DMS153 (cell line): Measurements from ENCODE around the gene NUP62.
"Not testable (repeated sequence)": the region's sequence is repeated elsewhere in the genome, so short reads cannot be mapped to it uniquely, and the experiment has no call there.

Experiments used
- DNase-seq: peaks from one replicate; lab custom pipeline; 2025; lab: John Stamatoyannopoulos, UW

The NUP62 gene

DNA sequence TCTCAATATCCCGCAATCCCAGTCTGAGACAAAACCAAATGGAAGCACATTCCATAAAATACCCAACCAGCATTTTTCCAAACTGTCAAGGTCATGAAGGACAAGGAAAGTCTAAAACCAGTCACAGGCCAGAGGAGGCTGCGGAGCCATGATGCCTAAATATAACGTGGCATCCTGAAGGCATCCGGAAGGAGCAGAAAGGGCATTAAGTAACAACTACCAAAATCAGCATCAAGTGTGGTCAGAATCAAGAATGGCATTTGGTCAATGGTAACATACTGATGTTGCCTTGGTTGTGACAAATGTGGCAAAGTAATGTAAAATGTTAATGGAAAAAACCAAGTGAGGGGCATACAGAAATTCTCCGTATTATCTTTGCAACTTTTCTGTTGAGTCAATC lies 3.8 kb downstream of the NUP62 start:
- DNase-seq, result no peak

DNA sequence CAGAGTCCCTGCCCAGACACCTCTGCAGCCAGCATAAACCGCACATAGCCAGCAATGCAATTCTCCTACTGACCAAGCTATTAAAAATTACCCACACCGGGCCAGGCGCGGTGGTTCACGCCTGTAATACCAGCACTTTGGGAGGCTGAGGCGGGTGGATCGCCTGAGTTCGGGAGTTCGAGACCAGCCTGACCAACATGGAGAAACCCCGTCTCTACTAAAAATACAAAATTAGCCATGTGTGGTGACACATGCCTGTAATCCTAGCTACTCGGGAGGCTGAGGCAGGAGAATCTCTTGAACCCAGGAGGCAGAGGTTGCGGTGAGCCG lies 4.5 kb downstream of the NUP62 start:
- not testable (repeated sequence) for DNase-seq

DNA sequence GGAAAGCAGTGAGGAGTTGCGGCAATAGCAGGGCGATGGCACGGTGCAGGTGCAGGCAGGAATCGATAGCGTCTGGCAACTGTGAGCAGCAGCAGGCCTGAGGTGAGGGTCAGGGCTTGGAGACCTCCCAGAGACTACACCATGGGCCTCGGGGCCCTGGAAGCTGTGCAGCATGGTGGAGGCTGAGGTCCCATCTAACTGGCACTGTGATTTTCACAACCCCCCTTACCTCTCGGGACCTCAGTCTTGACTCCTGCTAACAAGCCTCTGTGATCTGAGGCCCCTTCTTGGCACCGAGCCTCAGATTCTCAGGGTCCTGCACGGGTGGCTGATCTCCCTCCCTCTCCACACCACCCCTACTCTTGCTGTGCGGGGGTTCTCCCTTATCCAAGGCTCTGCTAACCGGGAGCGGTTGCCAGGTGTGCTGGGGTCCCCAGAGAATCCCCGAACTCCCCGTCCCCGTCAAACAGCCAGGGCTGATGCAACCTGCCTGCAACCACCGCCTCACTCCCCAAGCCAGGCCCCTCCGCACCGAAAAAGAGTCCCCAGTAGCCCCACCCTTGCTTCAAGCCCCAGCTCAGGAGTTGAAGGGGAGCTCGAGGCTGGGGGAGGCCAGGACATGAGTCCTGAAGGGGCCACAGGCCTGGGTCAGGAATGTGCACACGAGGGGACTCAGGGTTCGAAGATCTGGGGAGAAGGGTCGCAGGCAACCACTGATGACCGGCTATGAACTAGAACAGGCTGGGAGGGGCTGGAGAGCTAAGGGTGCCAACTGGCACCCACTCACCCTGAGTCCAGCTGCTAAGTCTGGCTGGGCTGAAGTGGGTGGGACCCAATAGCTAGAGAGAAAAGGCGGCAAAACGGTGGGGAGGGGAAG lies 5.1 kb downstream of the NUP62 start:
- DNase-seq, result no peak

DNA sequence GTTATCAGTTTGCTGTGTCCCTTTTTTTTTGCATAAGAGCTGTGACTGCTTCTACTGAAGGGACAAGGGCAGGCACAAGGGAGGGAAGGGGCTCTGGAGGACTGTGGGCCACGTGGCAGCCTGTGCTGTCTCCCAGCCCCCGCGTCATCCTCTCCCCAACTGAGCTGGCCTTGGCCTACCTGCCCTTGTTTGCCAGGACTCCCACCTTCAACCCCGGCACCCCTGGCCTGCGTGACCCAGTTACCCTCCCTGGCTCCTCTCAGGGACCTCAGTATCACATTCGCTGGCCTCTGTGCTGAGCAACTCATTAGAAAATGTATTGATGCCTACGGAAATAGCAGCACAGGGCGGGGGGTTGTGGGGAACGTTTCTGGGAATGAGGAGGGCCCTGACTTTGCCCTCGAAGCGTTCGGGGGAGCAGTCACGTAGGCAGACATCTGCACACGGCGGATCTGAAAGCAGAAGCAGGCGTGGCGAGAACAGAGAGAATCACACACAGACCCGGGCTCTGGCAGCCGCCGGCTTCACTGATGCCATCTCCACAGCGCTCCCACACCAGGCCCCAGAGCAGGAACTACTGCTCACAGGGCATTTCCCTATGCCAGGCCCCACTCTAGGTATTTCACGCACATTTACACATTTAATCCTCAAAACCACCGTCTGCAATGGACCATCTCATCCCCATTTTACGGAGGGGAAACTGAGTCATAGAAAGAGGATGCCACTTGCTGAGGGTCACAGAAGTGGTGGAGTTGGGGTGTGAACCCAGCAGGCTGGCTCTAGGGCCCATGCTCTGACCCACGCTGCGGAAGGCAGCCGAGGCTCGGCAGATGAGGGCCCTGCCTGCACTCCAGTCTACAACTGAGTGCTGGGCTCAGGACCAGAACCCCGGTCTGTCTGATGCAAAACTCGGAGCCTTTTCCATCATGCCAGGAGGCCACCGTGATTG lies 6.0 kb downstream of the NUP62 start:
- no peak for DNase-seq

DNA sequence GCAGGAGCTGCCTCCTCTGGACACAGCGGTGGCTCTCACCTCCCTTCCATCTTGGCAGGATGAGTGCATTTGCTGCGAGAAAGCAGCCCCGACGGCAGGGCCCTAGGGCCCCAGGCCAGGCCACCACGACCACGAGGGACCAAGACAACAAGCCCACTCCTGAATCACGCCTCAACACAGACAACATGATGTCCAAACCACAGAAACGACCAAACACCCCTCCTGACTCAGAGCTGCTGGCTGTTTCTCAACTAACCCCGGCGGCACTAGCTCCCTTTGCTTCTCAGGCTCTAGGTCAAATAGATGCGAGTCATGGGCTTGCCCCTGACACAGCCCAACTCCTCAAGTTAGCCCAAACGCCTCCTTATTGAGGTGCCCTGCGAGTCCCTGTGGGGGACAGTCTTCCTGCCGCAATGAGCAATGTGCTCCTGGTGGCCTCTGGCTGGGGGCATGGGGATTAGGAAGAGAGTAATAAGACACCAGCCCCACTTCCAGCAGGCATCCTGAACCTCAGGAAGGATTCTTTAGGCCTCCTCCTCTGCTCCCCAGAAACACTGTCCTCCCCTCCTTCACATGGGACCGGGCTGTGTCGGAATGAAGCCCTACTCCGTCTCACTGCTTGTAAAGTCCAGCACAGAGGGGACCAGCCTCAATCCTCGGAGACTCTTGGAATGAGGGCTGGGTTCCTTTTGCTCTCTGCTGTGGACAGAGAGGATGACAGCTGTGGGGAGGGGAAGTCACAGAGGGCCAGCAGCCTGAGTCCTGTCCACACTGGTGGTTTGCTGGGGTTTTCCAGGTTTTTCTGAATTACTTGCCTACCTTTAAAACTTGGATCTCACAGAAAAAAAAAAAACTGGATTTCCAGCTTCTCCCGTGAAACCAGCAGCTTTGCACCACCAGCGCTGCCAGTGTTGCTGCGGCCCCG lies 7.2 kb downstream of the NUP62 start:
- no peak for DNase-seq

DNA sequence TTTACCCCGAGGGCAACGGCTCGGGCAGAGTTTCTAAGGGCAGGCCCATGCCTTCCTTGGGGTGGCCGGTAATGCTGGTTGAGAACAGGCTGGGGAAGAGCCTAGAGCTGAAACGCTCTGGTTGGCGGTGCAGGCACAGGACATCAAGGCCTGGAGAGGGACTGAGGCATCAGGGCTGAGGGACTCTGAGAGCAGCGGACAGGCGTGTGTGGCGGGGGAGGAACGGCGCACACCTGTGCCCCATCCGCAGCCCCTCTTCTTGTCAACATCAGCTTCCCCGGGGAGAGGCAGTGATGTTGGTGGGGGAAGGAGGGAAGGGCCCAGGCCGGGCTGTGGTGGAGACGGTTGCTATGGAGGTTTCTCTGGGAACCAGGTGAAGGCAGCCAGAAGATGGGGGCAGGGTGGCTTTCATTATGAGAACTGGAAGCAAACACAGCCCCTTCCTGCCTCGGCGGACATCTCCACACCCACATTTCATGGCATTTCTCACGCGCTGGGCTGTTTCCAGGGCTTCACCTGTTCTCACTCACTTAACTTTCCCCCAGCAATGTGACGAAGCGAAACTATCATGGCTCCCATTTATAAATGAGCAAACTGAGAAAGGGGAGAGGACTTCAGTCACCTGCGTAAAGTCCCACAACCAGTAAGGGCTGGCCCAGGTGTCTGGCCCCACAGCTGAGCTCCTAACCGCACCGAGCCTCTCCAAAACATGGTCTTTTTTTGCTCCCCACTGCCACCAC lies 8.5 kb downstream of the NUP62 start:
- DNase-seq, result no peak

DNA sequence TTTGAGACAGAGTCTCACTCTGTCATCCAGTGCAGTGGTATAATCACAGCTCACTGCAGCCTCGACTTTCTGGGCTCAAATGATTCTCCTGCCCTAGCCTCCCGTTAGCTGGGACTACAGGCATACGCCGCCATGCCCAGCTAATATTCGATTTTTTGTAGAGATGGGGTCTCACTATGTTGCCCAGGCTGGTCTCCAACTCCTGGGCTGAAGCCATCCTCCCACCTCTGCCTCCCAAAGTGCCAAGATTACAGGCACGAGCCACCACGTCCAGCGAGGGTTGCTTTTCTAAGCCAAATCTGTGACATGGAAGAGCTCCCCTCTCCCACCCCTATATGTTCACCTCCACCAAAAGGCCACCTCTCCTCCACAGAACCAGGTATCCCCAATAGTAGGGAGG lies 11.2 kb downstream of the NUP62 start:
- no peak for DNase-seq

DNA sequence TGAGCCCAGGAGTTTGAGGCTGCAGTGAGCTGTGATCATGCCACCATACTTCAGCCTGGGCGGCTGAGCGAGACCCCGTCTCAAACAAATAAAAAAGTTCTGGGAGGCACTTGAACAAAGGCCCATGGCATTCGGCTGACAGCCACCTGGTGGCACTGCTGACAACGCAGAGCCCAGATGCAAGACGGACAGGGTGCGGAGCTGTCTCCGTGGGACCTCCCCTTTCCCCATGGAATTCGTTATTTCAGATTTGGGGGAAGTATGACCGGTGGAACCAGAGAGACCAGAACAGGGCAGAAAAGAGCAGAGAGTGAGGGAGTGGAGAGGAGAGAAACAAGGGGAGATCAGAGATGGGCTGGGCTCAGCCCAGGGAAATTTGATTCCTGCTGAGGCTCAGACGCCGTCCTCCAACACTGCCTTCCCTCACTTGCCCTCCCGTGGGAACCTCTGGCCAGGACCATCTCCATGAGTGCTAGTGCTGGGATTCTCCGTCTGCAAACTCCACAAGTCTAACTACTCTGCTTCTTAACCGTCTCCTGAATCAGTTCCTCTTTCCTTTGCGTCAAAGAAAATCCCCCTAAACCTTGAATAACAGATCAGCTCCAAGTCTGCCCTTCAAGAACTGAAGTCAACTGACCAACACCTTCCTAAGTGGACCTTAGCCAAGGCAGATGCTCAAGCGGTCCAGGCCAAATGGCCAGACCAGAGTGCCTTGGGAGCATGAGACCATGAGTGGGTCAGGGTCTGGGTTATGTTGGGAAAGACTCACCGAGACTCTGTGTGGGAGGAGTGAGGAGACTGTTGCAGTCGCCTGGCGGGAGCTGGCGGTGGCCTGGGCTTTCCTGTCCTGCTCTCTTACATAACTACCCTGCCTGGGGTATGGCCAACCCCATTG lies 12.2 kb downstream of the NUP62 start:
- no peak for DNase-seq

DNA sequence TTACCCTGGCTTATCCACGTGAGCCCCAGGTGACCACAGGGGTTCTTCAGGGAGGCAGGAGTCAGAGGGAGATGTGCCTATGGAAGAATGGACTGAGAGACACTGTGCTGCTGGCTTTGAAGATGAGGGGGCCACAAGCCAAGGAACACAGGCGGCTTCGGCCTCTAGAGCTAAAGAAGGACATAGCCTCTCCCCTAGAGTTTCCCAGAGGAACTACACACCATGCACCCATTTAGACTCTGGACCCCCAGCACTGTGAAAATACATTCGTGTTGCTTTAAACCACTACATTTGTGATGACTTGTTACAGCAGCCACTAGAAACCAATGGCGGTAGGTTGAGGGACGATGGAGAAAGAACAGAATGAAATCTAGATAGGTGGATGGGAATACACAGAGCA lies 14.0 kb downstream of the NUP62 start:
- no peak for DNase-seq

DNA sequence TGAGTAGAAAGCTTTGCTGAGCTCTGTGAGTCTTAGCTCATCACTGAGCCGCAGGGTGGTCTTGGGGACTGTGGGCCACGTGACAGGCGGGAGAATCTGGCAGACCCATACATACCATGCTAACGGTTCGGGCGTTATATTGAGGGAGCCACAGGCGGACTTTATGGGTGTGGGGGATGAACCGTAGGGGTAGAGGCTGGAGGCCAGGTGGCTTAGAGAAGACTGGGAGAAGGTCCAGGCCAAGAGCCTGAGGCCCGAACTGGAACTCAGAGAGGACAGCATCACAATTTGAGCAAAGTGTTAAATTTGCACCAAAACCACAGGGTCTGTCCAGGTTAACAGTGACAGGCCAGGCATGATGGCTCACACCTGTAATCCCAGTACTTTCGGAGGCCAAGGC lies 15.6 kb downstream of the NUP62 start:
- no peak for DNase-seq

DNA sequence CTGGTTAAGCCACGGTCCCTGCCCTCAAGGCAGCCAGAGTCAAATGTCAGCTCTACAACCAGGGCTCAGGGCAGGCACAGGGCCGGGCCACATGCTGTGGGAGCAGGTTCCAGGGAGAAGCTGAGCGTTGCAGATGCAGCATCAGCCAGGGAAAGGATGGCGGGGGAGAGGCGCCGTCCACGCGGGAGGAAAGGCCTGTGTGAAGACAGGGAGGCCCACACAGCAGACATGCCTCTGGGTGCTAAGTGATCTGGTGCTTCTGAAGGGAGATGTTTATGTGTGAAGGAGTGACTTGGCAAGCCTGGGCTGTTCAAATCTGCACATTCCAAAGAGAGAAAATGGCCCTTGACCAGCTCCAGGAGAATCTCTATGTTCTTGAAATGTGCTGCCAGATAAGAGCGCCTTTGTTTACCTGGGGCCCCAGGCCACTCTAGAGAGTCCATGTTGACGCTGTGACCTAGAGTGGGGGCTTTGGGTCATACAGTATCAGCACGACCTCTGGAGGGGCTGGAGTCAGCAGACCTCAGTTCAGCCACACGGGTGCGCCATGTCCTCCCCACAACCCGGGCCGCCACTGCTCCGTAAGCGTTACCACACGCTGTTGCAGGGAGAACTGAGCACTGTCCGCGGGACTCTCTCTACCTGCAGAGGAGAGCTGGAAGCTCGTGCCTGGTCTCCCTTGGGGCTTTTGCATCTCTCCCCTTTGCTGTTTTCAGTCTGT lies 16.2 kb downstream of the NUP62 start:
- no peak for DNase-seq

DNA sequence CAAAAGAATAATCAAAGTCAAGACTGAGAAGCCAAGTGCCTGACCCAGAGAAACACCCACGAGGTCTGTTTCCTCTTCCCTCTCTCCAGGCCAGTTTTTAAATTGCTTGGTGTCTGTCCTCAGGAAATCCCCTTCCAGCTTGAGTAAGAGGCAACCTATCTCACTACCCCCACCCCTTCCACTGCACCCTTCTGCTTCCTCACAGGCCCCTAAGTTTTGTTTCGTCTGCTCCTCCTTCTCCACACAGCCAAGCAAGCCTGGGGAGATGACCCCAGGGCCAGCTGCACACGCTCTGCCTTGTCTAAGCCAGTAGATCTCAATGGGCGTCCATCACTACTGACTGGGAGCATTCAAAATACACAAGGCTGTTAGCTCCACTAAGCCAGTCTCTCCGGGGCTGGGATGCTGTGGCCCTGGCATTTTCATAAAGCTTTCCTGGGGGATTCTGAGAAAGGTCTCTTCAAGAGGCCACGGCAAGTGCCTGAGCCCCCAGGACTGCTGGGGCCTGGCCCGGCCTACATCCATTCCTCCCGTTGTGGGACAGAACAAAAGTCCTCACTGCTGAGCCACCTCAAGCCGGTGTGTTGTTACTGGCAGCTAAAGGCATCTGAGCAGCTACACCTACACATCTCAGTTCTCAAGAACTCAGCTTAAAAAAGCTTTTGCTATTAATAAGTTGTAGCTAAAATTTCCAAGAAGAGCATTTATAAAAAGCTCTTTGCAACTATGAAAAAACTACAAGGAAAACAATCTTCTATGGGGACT lies 17.7 kb downstream of the NUP62 start:
- no peak for DNase-seq

DNA sequence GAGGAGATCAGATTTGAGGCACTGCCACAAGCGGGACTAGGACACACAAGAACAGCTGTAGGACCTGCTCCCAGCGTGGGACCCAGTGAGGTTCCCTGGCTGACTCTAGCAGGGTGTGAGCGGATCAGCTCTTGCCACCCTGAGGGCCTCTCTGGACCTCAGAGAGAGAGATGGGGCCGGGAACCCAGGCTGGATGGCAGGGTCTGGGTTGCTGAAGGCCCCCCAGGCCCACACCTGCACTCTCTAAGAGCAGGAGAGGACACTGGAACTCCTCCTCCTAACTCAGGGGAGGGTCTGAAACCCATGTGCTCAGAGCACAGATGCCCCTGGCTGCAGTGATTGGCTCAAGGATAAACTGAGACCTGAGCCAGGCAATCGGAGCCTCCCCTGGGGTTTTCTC lies 19.1 kb downstream of the NUP62 start:
- DNase-seq, result no peak

DNA sequence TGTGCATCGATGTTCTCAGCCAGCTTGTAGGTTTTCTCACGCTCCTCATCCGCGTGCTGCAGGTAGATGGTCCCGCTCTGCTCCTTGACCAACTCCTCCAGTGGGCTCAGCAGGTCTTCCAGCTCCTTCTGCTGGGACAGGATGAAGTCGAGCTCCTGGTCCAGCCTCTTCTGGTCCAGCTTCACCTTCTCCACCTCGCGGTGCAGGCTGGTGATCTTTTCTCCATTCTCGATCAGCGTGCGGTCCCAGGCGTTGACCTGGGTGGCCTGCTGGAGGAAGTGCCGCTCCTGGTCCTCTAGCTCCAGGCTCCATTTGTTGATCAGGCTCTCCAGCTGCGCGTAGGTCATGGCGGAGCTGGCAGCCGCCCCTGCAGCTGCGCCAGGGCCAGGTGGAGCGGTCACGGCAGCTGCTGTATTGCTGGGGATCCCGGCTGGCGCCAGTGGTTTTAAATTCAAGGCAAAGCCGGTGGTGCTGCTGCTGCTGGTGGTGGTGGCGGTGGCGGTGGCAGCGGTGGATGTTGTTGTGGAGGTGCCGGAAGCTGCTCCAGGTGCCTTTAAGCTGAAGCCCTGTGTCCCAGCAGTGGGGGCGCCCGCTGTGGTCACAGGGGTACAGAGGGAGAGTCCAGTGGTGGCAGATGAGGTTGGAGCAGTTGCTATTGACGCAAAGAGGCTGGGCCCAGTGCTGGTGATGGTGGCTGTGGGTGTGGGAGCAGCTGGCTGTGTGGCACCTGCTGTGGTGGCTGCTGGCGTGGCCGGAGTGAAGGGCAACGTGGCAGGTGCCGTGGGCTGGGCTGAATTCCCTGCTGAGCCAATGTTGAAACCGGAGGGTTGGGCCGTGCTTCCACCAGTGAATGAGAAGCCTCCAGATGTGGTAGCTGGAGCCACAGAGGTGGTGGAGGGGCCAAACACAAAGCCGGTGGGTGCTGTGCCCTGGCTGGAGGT lies 20.6 kb downstream of the NUP62 start:
- no peak for DNase-seq

DNA sequence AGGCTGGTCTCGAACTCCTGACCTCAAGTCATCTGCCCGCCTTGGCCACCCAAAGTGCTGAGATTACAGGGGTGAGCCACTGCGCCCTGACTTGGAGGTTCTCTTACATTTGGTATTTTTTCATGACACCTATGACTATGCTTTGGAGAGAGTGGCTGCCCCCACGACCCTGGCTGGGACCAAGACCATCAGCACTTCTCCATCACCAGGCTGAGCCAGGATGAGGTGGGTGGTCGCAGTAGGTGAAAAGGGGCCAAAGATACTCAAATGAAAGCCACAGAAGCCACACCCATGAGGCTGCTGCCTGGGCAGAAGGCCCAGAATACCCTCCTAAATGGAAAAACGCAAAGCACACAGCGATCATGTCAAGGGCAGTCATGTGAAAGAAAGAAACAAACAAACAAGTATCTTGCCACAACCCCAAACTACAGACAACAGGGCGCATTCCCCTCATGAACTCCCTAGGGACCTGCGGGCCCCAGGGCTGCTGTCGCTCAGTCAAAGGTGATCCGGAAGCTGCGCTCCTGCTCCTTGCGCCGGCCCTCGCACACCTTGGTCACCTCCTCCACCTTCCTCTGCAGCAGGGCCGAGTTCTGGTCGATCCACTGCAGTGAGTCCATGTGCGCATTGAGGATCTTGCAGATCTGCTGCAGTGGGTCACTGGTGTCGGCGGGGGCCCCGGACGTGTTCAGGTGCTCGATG lies 21.4 kb downstream of the NUP62 start:
- DNase-seq, result no peak

DNA sequence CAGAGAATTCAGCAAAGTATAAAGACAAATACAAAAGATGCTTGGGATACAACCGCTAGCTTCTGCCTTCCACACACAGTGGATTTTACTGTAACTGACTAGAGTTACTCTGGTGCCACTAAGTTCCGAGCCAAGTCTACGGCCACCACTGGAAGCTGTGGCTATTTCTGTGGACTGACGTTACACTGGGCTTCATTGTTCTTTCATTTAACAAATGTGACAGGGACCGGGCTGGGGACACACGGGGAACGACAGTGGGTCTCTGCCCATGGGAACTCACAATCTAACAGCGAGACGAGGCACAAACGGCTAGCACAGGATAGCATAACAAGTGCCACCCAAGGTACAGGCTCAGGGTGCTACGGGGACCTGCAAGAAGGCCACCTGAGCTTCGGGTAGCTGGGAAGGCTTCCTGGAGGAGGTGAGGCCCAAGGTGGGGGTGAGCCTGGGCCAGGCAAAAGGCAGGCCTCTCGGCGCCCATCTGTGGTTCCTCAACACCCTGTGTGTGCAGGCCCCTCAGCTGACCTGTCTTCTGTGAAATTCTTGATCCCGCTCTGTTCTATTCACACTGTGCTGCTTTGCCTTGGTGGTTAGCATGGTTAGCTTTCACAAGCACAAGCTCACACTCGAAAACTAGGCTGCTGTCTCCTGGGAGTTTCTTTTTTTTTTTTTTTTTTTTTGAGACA lies 22.3 kb downstream of the NUP62 start:
- no peak for DNase-seq

DNA sequence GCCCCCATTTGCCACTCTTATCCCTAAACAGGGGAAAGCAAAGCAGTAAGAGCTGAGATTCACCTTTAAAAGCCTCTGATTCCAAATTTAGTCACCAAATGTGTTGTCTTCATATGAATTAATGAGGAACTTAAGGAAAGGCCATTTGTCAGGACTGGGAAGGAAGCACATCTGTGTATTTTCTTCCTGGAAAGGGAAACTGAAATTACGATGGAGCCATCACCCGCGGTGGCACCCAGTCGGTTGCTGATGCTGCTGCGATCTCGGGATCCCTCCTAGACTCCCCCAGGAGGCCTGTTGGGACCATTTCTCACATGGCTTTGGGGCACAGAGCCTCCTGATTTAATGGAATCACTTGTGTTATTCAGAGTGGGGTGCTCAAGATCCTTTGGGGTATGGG lies 25.2 kb downstream of the NUP62 start:
- DNase-seq, result no peak
